Measurements from ENCODE around the gene MPPED2.

MPPED2 gene

DNA sequence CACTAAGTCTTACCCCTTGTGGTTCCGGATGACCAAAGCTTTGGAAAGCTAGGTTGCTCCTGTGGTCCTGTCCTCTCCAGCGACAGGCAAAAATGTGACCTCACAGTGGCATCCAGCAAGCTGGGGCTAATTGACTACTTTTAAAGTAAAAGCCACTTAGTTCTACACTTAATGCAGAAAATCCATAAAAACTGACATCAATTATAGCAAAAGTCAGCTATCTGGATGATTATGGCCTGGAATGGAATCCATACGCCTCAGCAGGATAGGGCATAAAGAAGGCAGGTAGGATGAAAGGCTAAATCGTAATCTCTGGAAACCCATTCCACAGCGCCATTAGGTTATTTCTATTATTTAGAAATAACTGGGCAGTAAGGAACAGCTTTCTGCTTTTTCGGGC, 171.3 kb downstream of the MPPED2 start:
- Histone ChIP-seq H3K9me3 (no peaks in the 10 kb centered on the region), H3K36me3 (no peaks in the 10 kb centered on the region), H3K4me1 (no peaks in the 10 kb centered on the region), H3K27ac (no peak overlapping the region), H3K27me3 (no peaks in the 10 kb centered on the region), H3K4me3 (no peak overlapping the region)
- intact Hi-C loops (cut with DNase I; ENCODE audit: low total_unique reads) = no loop called here
- no peak for DNase-seq
- no peak for TF ChIP-seq CTCF (IDR thresholded peaks at IDR 0.05)

DNA sequence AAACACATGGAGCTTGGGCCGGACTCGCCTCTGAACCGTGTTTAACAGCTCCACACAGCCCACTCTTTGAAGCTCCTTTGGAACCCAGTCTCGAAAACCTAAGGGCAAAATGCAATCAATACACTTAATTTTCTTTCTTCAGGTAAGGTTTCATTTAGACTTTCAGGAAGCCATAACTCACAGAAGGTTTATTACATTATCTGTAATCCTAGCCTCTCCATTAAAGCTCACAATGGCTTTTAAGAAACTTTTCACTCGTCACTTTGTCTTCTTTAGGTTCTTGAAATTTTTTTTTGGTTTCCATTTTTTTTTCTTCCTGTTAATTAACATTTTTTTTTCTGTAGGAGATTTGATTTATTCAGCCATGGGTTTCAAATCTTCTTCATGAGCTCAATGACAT, 171.9 kb downstream of the MPPED2 start:
- Histone ChIP-seq H3K27me3 (no peaks in the 10 kb centered on the region), H3K4me1 (no peaks in the 10 kb centered on the region), H3K36me3 (no peaks in the 10 kb centered on the region), H3K4me3 (no peak overlapping the region), H3K9me3 (no peaks in the 10 kb centered on the region), H3K27ac (no peak overlapping the region)
- DNase-seq = no peak
- intact Hi-C loops (cut with DNase I; ENCODE audit: low total_unique reads) = no loop called here
- TF ChIP-seq CTCF (IDR thresholded peaks at IDR 0.05) = no peak

GRCh38 chr11:30412509-30412908, 173.6 kb downstream of the MPPED2 start:
- H3K4me3 ChIP-seq = no peak overlapping the region
- H3K36me3 ChIP-seq = no peaks in the 10 kb centered on the region
- no peaks in the 10 kb centered on the region for H3K4me1 ChIP-seq
- no peak overlapping the region for H3K27ac ChIP-seq
- no peak for DNase-seq
- H3K9me3 ChIP-seq = no peaks in the 10 kb centered on the region
- H3K27me3 ChIP-seq = no peaks in the 10 kb centered on the region
- TF ChIP-seq CTCF (IDR thresholded peaks at IDR 0.05) = no peak
- intact Hi-C loops (cut with DNase I; ENCODE audit: low total_unique reads) = no loop called here

- DNase-seq = no peak
- TF ChIP-seq CTCF (IDR thresholded peaks at IDR 0.05) = no peak
- no peaks in the 10 kb centered on the region for H3K36me3 ChIP-seq
- no peak overlapping the region for H3K27ac ChIP-seq
- H3K4me1 ChIP-seq = no peaks in the 10 kb centered on the region
- H3K4me3 ChIP-seq = no peak overlapping the region
- intact Hi-C loops (cut with DNase I; ENCODE audit: low total_unique reads) = no loop called here
- no peaks in the 10 kb centered on the region for H3K9me3 ChIP-seq
- no peaks in the 10 kb centered on the region for H3K27me3 ChIP-seq
Observed at GRCh38 chr11:30411383-30411782, 174.8 kb downstream of the MPPED2 start.

- no peak for DNase-seq
- no peaks in the 10 kb centered on the region for H3K4me1 ChIP-seq
- no peaks in the 10 kb centered on the region for H3K36me3 ChIP-seq
- no peak for TF ChIP-seq CTCF (IDR thresholded peaks at IDR 0.05)
- H3K27me3 ChIP-seq = no peaks in the 10 kb centered on the region
- intact Hi-C loops (cut with DNase I; ENCODE audit: low total_unique reads) = no loop called here
- no peak overlapping the region for H3K4me3 ChIP-seq
- H3K27ac ChIP-seq = no peak overlapping the region
- H3K9me3 ChIP-seq = no peaks in the 10 kb centered on the region
Observed at GRCh38 chr11:30406978-30407762, 179.0 kb downstream of the MPPED2 start.

All from tibial artery (tissue), 4 donors.